Measurements from ENCODE around the gene PLCB4.

Gene PLCB4

DNA sequence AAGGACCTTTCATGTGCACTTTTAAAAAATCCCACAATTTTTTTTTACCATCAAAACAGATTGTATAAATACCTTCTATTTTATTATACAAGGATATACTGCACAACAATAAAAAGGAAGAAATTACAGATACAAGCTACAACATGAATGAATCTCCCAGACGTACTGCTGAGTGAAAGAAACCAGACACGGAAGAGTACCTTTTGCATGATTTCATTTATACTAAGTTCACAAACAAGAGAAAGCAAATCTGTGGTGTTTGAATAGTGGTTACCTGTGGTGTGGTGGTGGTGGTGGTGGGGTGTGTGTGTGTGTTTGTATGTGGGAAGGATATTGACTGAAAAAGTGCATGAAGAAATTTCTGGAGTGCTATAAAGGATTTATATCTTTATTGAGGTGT is 6.8 kb upstream of the PLCB4 start:
- DNase-seq: no peak

GRCh38 chr20:9066191-9066590 is 2.7 kb upstream of the PLCB4 start:
- no peak for DNase-seq

DNA sequence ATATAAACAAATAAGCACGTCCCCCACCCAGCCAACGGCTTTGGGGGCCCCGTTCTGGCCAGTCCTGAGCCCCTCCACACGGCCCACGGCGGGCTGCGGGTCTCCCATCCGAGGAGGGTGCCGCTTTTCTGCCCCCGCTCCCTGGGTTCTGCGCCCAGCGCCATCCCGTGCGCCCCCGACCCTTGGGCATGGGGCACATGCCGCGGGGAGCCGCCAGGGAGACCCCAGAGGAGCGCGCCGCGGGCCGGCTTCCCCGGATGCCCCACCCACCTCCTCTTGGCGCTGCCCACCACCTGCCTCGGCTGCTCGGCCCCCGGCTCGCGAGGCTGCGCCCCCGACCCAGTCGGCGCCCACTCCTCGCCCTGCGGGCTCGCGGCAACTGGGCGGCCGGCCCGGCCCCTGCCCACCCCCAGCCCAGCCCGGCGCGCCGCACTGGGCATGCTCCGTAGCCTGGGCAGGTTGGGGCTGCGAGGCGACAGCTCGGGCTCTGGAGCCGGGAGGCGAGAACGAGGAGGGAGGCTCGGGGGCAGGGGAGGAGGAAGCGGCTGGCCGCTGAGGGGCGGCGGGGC is 570 bp upstream of the PLCB4 start:
- no peak for DNase-seq

- no peak for DNase-seq
These were observed 1.4 kb downstream of the PLCB4 start for GRCh38 chr20:9070304-9070703.

- DNase-seq: no peak
These were observed 3.3 kb downstream of the PLCB4 start for GRCh38 chr20:9071976-9072726.

DNA sequence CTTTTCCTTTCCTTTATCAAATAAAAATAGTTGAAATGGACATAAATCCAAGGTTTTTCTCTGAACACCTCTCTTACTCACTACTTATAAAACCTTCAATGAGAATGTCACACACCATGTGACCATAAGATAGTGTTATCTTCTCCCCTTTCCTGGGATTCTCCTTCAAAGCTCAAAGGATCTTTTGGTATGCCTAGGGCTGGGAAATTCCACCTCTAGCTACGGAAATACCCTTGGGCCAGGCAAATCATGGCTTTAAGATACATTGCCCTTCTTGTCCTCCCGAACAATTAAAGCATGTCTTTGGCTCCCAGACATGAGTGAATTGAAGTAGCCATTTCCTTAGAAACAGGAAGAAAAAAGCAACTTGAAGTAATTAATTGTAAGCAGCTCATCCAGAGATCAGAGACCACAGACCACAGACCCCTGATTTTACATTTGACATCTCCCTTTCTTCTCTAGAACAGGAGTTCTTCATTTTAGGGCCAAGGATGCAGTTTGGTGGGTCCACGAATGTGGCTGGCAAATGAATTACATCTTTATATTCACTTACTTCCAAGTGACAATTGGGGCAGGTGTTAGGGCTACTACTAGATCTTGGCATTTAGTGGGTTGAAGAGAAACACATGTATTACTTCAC is 4.1 kb downstream of the PLCB4 start:
- no peak for DNase-seq

- no peak for DNase-seq
These were observed 6.6 kb downstream of the PLCB4 start for GRCh38 chr20:9075264-9076095.

DNA sequence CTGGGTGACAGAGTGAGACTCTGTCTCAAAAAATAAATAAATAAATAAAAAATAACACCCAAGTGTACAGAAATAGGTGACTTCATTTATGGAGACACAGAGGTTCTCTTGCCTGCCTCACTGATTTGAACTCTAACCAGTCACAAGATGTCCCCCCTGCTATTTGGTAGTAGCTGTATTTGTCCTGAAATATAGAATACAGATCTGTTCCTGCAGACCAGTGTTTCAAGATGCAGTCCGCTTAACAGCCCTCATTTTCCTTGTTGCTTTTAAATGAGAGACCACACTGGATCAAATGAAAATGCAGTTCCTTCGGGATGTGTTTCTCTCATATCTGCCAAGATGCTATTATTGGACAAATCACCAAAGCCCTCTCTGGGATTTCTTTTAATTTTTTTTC is 7.6 kb downstream of the PLCB4 start:
- no peak for DNase-seq

- no peak for DNase-seq
These were observed 10.2 kb downstream of the PLCB4 start for GRCh38 chr20:9078826-9079731.

GRCh38 chr20:9081423-9081966 is 12.6 kb downstream of the PLCB4 start:
- DNase-seq: no peak

- no peak for DNase-seq
These were observed 13.9 kb downstream of the PLCB4 start for GRCh38 chr20:9082741-9083140.

GRCh38 chr20:9087531-9088217 is 18.8 kb downstream of the PLCB4 start:
- no peak for DNase-seq

GRCh38 chr20:9088556-9088955 is 19.7 kb downstream of the PLCB4 start:
- no peak for DNase-seq

- no peak for DNase-seq
These were observed 23.2 kb downstream of the PLCB4 start for GRCh38 chr20:9092113-9092512.

DNA sequence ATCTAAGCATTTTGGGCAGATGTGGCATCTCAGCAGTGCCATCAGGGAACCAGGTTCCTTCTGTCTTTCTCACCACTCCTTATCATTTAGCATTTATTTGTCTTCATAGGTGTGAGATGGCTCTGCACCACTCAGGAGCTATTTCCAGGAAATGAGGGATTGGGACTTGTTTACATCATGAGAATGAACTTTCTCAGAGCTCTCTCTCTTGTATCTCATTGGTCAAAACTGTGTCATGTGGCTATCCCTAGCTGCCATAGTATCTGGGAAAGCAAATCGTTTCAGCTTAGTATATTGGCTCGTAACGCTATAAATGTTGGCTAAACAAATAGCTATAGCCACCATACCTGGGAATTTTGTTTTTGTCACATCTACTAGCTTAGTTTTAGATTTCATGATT is 23.8 kb downstream of the PLCB4 start:
- no peak for DNase-seq

GRCh38 chr20:9093218-9093957 is 24.5 kb downstream of the PLCB4 start:
- no peak for DNase-seq

GRCh38 chr20:9099372-9099771 is 30.5 kb downstream of the PLCB4 start:
- no peak for DNase-seq

GRCh38 chr20:9100691-9101090 is 31.8 kb downstream of the PLCB4 start:
- DNase-seq: no peak

DNA sequence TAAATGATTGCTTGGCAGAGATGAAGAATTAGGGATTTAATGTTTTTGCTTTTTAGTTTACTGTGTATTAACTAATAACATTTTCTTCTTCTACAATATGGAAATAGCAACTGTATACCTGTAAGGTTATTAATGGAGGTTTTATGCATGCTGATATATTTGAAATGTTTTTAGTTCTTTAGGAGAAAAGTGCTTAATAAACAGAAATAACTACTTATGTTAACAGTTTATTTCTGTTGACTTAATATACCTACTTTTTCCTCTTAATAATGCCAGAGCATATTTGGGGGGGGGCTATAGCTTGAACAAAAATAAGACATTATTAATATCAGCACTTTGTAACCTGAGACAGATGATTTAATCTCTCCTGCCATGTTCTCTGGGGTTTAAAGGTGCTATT is 33.6 kb downstream of the PLCB4 start:
- no peak for DNase-seq

GRCh38 chr20:9103955-9104354 is 35.1 kb downstream of the PLCB4 start:
- no peak for DNase-seq

- DNase-seq: no peak
These were observed 39.4 kb downstream of the PLCB4 start for GRCh38 chr20:9108260-9108659.

Measured in CD4-positive, alpha-beta T cell treated with Interleukin-4 for 4 hours (primary cell).